Testis (tissue), 3 donors: ENCODE measurements around the gene BAIAP2. TPM values are rescaled to one million over a fixed set of nuclear protein-coding genes. Genes with fewer than 3 reads are reported as not detected.

Experiments used
- DNase-seq: peaks from one replicate; pipeline ENCODE4 v3.0.0-alpha.2; 2019
- H3K27ac ChIP-seq, 2 donors: fragments of 200-600 bp; sonication (generic); one replicate each; pipeline ENCODE4 v1.5.1; 2019
- H3K27me3 ChIP-seq: fragments of 200-600 bp; sonication (generic); one replicate; pipeline ENCODE4 v1.5.1; 2019
- H3K36me3 ChIP-seq: fragments of 200-600 bp; sonication (generic); one replicate; pipeline ENCODE4 v1.5.1; 2017; ENCODE audit warnings: low read depth; ENCODE audit errors: missing control alignments
- H3K4me1 ChIP-seq: fragments of 200-600 bp; sonication (generic); one replicate; pipeline ENCODE4 v1.5.1; 2019
- H3K4me3 ChIP-seq, 2 donors: fragments of 200-600 bp; sonication (generic); one replicate each; pipeline ENCODE4 v1.5.1; 2017 to 2019
- H3K9me3 ChIP-seq: fragments of 200-600 bp; sonication (generic); one replicate; pipeline ENCODE4 v1.5.1; 2017
- CTCF ChIP-seq, 3 experiments: fragments of 450-650 bp in 2 of 3; fragments of 200-600 bp in 1 of 3; sonication (generic) in 1 of 3; IDR thresholded peaks; one replicate each; pipeline ENCODE4 v1.5.1; 2016 to 2019; ENCODE audit warnings: antibody characterized with exemption in 3 of 3, mild to moderate bottlenecking in 2 of 3, moderate library complexity in 1 of 3
- POLR2A ChIP-seq: fragments of 450-650 bp; IDR thresholded peaks from one replicate; pipeline ENCODE4 v1.6.1; 2017; ENCODE audit warnings: antibody characterized with exemption, mild to moderate bottlenecking, moderate library complexity
- WGBS, 2 donors: methylation state at CpG; one replicate each; pipeline ENCODE4 v1.1.5; 2018; 5-methylcytosine and 5-hydroxymethylcytosine counted together
- intact Hi-C: fragments of 100-400 bp; cut with DNase I; formaldehyde crosslinking; loops from one replicate; pipeline ENCODE4 v1.15.1; 2023; ENCODE audit warnings: low total_unique reads
- polyA plus RNA-seq: library from polyadenylated mRNA; stranded (reverse); fragments of 350-450 nt; fragmentation: Illumina TruSeq; extraction: RNeasy Lipid Tissue Mini Kit (QIAGEN cat#74804); gene quantifications from one replicate; pipeline ENCODE4 v1.2.3, GENCODE V29; 2014; ENCODE audit warnings: low read depth, low replicate concordance; ENCODE audit not compliant: insufficient read depth
- total RNA-seq, 2 donors: library from RNA; depleted of rRNA; stranded (reverse); fragments of >200 nt; gene quantifications; one replicate each; pipeline ENCODE4 v1.2.3, GENCODE V29; 2016

The BAIAP2 gene
- total and polyA plus RNA-seq, 3 donors from 2014 or later: 36.7 to 67.5 (median 67.3) TPM

- no peaks in the 10 kb centered on the region for H3K36me3 ChIP-seq
- no peak for TF ChIP-seq CTCF (IDR thresholded peaks at IDR 0.05)
- no peak for TF ChIP-seq POLR2A
- peaks cover 12% of the 10 kb centered on the region for H3K4me1 ChIP-seq
- H3K27ac ChIP-seq: no peak overlapping the region
- H3K9me3 ChIP-seq: no peaks in the 10 kb centered on the region
- intact Hi-C loops: no loop called here
- WGBS, 2 donors: 48 to 80% methylated on average over 1 to 20 of the region's 25 CpGs
- no peaks in the 10 kb centered on the region for H3K27me3 ChIP-seq
- no peak for DNase-seq
- no peak overlapping the region for H3K4me3 ChIP-seq
Measured at GRCh38 chr17:81159611-81160265, 124.8 kb downstream of the BAIAP2 start.

GRCh38 chr17:81160306-81160705 is 125.4 kb downstream of the BAIAP2 start:
- H3K27ac ChIP-seq: peak overlapping the region in 1 of 2 donors; percentile 39
- no peaks in the 10 kb centered on the region for H3K36me3 ChIP-seq

GRCh38 chr17:81160747-81161453 is 125.9 kb downstream of the BAIAP2 start:
- 62 to 74% methylated on average over 10 to 31 of the region's 32 CpGs for WGBS, 2 donors
- DNase-seq: no peak
- Histone ChIP-seq H3K27me3 (no peaks in the 10 kb centered on the region), H3K36me3 (no peaks in the 10 kb centered on the region), H3K4me3 (no peak overlapping the region), H3K4me1 (peaks cover 18% of the 10 kb centered on the region), H3K9me3 (no peaks in the 10 kb centered on the region), H3K27ac (peak overlapping the region in 1 of 2 donors; percentile 39)
- TF ChIP-seq POLR2A (no peak), CTCF (IDR thresholded peaks at IDR 0.05) (no peak)
- intact Hi-C loops: no loop called here

More at GRCh38 chr17:81160306-81160705, 125.4 kb downstream of the BAIAP2 start:
- Histone ChIP-seq H3K9me3 (no peaks in the 10 kb centered on the region), H3K27me3 (no peaks in the 10 kb centered on the region), H3K4me3 (no peak overlapping the region), H3K4me1 (peaks cover 14% of the 10 kb centered on the region)
- intact Hi-C loops: no loop called here
- peak; percentile 60 for DNase-seq
- WGBS, 2 donors: 20 to 49% methylated on average over 8 to 25 of the region's 28 CpGs
- no peak for TF ChIP-seq POLR2A
- TF ChIP-seq CTCF (IDR thresholded peaks at IDR 0.05): no peak

- peaks cover 18% of the 10 kb centered on the region for H3K4me1 ChIP-seq
- no peaks in the 10 kb centered on the region for H3K36me3 ChIP-seq
- no peak overlapping the region for H3K27ac ChIP-seq
- no peak for TF ChIP-seq POLR2A
- no peak for TF ChIP-seq CTCF (IDR thresholded peaks at IDR 0.05)
- H3K27me3 ChIP-seq: no peaks in the 10 kb centered on the region
- H3K4me3 ChIP-seq: no peak overlapping the region
- intact Hi-C loops: no loop called here
- no peak for DNase-seq
- no peaks in the 10 kb centered on the region for H3K9me3 ChIP-seq
- 91 to 95% methylated on average over 13 to 15 of the region's 15 CpGs for WGBS, 2 donors
Measured at GRCh38 chr17:81161536-81161935, 126.6 kb downstream of the BAIAP2 start.
